ENCODE data around the gene SBNO2.

SBNO2 gene

GRCh38 chr19:1146412-1146699 is 27.7 kb downstream of the SBNO2 start:
- ATAC-seq = no peak
- no peak for TF ChIP-seq BACH2 (CRISPR knock-in tag; IDR thresholded peaks at IDR 0.05; ENCODE audit: borderline replicate concordance)
- no peak for TF ChIP-seq PPARA (CRISPR knock-in tag; IDR thresholded peaks at IDR 0.05; ENCODE audit: borderline replicate concordance)
- no peak for TF ChIP-seq ZFP3 (CRISPR knock-in tag; IDR thresholded peaks at IDR 0.05)
- no peak for TF ChIP-seq CREB5 (CRISPR knock-in tag; IDR thresholded peaks at IDR 0.05; ENCODE audit: low read depth)
- no peak for TF ChIP-seq ESRRG (CRISPR knock-in tag; IDR thresholded peaks at IDR 0.05)
- TF ChIP-seq ZNF8 (CRISPR knock-in tag; IDR thresholded peaks at IDR 0.05) = no peak
- no peak for TF ChIP-seq RARB (CRISPR knock-in tag; IDR thresholded peaks at IDR 0.05)
- no peak for TF ChIP-seq TOX (CRISPR knock-in tag; IDR thresholded peaks at IDR 0.05; ENCODE audit: borderline replicate concordance)
- no peak for TF ChIP-seq SNAI2 (CRISPR knock-in tag; IDR thresholded peaks at IDR 0.05)
- no peak for TF ChIP-seq TSHZ2 (CRISPR knock-in tag; IDR thresholded peaks at IDR 0.05)
- TF ChIP-seq CSDC2 (CRISPR knock-in tag; IDR thresholded peaks at IDR 0.05) = no peak
- no peak for TF ChIP-seq OSR1 (CRISPR knock-in tag; IDR thresholded peaks at IDR 0.05)
- TF ChIP-seq, protein P1, sequence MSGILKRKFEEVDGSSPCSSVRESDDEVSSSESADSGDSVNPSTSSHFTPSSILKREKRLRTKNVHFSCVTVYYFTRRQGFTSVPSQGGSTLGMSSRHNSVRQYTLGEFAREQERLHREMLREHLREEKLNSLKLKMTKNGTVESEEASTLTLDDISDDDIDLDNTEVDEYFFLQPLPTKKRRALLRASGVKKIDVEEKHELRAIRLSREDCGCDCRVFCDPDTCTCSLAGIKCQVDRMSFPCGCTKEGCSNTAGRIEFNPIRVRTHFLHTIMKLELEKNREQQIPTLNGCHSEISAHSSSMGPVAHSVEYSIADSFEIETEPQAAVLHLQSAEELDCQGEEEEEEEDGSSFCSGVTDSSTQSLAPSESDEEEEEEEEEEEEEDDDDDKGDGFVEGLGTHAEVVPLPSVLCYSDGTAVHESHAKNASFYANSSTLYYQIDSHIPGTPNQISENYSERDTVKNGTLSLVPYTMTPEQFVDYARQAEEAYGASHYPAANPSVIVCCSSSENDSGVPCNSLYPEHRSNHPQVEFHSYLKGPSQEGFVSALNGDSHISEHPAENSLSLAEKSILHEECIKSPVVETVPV (CRISPR knock-in tag; IDR thresholded peaks at IDR 0.05) = no peak
- no peak for TF ChIP-seq TCF4 (CRISPR knock-in tag; IDR thresholded peaks at IDR 0.05; ENCODE audit: borderline replicate concordance)
- no peak for TF ChIP-seq ZC3H10 (CRISPR knock-in tag; IDR thresholded peaks at IDR 0.05)
- TF ChIP-seq ZNF70 (CRISPR knock-in tag; IDR thresholded peaks at IDR 0.05) = no peak

DNA sequence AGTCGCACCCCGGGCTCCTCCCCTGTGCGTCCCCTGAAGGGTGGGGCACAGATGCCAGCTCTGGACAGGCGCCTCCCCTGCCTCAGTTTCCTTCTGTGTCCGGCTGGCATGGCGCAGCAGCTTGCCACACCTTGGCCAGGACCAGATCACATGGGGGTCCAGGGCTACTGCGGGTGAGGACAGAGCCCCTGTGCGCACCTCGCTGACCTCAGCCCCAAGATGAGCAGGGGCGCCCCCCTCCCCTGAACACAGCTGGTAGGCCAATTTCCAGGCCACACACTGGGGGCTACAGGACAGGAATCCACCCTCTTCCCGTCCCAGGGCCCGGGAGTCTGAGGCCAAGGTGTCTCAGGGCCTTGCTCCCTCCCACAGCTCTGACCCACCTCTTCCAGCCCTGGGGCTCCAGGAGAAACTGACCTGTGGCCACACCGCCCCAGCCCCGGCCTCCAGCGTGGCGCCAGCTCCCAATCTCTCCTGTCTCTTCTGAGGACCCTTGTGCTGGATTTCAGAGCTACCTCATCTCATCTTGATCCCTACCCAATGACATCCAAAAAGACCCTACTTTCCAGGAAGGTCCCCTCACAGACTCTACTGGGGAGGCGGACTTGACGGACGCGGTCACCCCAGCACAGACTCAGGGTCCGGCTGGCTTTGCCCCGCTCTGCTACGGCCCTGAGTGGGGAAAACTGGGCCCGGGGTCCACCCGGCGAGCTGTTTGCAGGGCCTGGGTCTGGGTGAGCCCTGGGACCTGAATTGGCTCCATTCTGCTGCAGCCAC is 28.2 kb downstream of the SBNO2 start:
- ATAC-seq = no peak
- no peak for TF ChIP-seq TSHZ2 (CRISPR knock-in tag; IDR thresholded peaks at IDR 0.05)
- no peak for TF ChIP-seq ZFP30 (CRISPR knock-in tag; IDR thresholded peaks at IDR 0.05)
- no peak for TF ChIP-seq GLIS3 (CRISPR knock-in tag; IDR thresholded peaks at IDR 0.05)
- TF ChIP-seq ZNF8 (CRISPR knock-in tag; IDR thresholded peaks at IDR 0.05) = no peak
- TF ChIP-seq, protein P2, sequence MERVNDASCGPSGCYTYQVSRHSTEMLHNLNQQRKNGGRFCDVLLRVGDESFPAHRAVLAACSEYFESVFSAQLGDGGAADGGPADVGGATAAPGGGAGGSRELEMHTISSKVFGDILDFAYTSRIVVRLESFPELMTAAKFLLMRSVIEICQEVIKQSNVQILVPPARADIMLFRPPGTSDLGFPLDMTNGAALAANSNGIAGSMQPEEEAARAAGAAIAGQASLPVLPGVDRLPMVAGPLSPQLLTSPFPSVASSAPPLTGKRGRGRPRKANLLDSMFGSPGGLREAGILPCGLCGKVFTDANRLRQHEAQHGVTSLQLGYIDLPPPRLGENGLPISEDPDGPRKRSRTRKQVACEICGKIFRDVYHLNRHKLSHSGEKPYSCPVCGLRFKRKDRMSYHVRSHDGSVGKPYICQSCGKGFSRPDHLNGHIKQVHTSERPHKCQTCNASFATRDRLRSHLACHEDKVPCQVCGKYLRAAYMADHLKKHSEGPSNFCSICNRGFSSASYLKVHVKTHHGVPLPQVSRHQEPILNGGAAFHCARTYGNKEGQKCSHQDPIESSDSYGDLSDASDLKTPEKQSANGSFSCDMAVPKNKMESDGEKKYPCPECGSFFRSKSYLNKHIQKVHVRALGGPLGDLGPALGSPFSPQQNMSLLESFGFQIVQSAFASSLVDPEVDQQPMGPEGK (CRISPR knock-in tag; IDR thresholded peaks at IDR 0.05; ENCODE audit: borderline replicate concordance) = no peak
- no peak for TF ChIP-seq POU6F1 (CRISPR knock-in tag; IDR thresholded peaks at IDR 0.05; ENCODE audit: borderline replicate concordance, low read depth)
- no peak for TF ChIP-seq ISL1 (CRISPR knock-in tag; IDR thresholded peaks at IDR 0.05)
- no peak for TF ChIP-seq SNAI2 (CRISPR knock-in tag; IDR thresholded peaks at IDR 0.05)
- TF ChIP-seq ESRRG (CRISPR knock-in tag; IDR thresholded peaks at IDR 0.05) = no peak
- TF ChIP-seq OSR1 (CRISPR knock-in tag; IDR thresholded peaks at IDR 0.05) = no peak
- no peak for TF ChIP-seq ARNTL (CRISPR knock-in tag; IDR thresholded peaks at IDR 0.05; ENCODE audit: borderline replicate concordance, low read depth)
- TF ChIP-seq ZC3H10 (CRISPR knock-in tag; IDR thresholded peaks at IDR 0.05) = no peak
- TF ChIP-seq BACH2 (CRISPR knock-in tag; IDR thresholded peaks at IDR 0.05; ENCODE audit: borderline replicate concordance) = no peak
- TF ChIP-seq RARB (CRISPR knock-in tag; IDR thresholded peaks at IDR 0.05) = no peak
